Esophagus squamous epithelium (tissue), 4 donors: ENCODE measurements around the gene CDKAL1.

Experiments used
- POLR2A ChIP-seq, 4 donors: fragments of 450-650 bp; IDR thresholded peaks; one replicate each; pipeline ENCODE4 v1.6.1; 2017; ENCODE audit warnings: antibody characterized with exemption in 4 of 4, mild to moderate bottlenecking in 4 of 4, moderate library complexity in 3 of 4
- TF ChIP-seq, protein P1 (sequence below), 6 experiments: fragments of 450-650 bp in 4 of 6; fragments of 200-600 bp in 2 of 6; sonication (generic) in 2 of 6; IDR thresholded peaks; one replicate each; pipeline ENCODE4 v1.5.1; 2016 to 2019; ENCODE audit warnings: antibody characterized with exemption in 6 of 6, mild to moderate bottlenecking in 4 of 6, moderate library complexity in 4 of 6

DNA sequence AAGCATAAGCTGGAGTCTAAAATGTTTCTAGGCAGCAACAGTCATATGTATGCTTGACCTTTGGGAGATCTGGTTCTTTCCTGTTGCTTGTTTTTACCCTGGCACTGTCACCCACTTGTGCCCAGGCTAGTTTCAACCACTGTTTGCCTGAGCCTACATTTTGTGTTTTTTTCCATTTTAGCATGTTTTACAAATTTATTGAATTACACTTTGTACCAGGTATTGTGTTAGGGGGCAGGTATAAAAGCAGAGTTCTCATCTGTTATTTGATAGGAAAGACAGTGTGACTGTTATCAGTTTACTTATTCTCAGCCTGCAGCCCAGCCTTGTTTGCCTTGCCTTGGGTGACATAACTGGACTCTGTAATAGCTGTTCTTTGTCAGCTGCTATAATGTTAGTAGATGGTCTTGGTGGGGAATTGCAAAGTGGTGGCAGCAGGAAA, 147.0 kb downstream of the CDKAL1 start:
- TF ChIP-seq, protein P1, sequence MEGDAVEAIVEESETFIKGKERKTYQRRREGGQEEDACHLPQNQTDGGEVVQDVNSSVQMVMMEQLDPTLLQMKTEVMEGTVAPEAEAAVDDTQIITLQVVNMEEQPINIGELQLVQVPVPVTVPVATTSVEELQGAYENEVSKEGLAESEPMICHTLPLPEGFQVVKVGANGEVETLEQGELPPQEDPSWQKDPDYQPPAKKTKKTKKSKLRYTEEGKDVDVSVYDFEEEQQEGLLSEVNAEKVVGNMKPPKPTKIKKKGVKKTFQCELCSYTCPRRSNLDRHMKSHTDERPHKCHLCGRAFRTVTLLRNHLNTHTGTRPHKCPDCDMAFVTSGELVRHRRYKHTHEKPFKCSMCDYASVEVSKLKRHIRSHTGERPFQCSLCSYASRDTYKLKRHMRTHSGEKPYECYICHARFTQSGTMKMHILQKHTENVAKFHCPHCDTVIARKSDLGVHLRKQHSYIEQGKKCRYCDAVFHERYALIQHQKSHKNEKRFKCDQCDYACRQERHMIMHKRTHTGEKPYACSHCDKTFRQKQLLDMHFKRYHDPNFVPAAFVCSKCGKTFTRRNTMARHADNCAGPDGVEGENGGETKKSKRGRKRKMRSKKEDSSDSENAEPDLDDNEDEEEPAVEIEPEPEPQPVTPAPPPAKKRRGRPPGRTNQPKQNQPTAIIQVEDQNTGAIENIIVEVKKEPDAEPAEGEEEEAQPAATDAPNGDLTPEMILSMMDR (IDR thresholded peaks at IDR 0.05), result no peak
- TF ChIP-seq POLR2A (IDR thresholded peaks at IDR 0.05), result no peak
